Activated T-helper 1 cell treated with anti-CD3 and anti-CD28 coated beads, Interleukin-12 subunit alpha, Interleukin-12 subunit beta, Interleukin-2, Interleukin-4 antibody, amounts not matched to agents 30 ng/mL and 10 ng/mL and 1 ng/mL, durations not matched to agents 14 hours and 24 hours and 36 hours (primary cell): ENCODE results near the gene GLRA1. TPM values are rescaled to one million over a fixed set of nuclear protein-coding genes. Genes with fewer than 3 reads are reported as not detected.

Experiments
- DNase-seq: peaks from one replicate; pipeline ENCODE4 v3.0.0; 2021; ENCODE audit warnings: low spot score
- H3K27ac Mint-ChIP-seq: one replicate; pipeline ENCODE4 v1.8.0; 2021; ENCODE audit warnings: mild to moderate bottlenecking, mixed read lengths
- H3K27me3 Mint-ChIP-seq: one replicate; pipeline ENCODE4 v1.8.0; 2022; ENCODE audit warnings: mild to moderate bottlenecking, moderate library complexity, mixed read lengths; ENCODE audit not compliant: insufficient read depth
- H3K36me3 Mint-ChIP-seq: one replicate; pipeline ENCODE4 v1.8.0; 2021; ENCODE audit warnings: low read depth, mixed read lengths
- H3K4me1 Mint-ChIP-seq: one replicate; pipeline ENCODE4 v1.8.0; 2021; ENCODE audit warnings: low read depth, mixed read lengths
- H3K4me3 Mint-ChIP-seq: one replicate; pipeline ENCODE4 v1.8.0; 2021; ENCODE audit warnings: mild to moderate bottlenecking, moderate library complexity, mixed read lengths
- H3K9me3 Mint-ChIP-seq: one replicate; pipeline ENCODE4 v1.8.0; 2021; ENCODE audit warnings: mixed read lengths
- intact Hi-C: fragments of 100-400 bp; cut with micrococcal nuclease; formaldehyde crosslinking; loops from one replicate; pipeline ENCODE4 v1.15.1; 2024
- total RNA-seq: library from RNA; stranded (reverse); gene quantifications from 2 replicates; pipeline ENCODE4 v1.2.3, GENCODE V29; 2022

The GLRA1 gene
- total RNA-seq, 1 donor from 2014 or later, result not detected

- Mint-ChIP-seq H3K4me1 (no peaks in the 10 kb centered on the region), H3K4me3 (no peak overlapping the region), H3K36me3 (no peaks in the 10 kb centered on the region), H3K27ac (no peak overlapping the region), H3K27me3 (peaks cover 2% of the 10 kb centered on the region), H3K9me3 (no peaks in the 10 kb centered on the region)
- DNase-seq, result no peak
- intact Hi-C loops, result no loop called here
Measured at GRCh38 chr5:151909628-151910027, 15.0 kb downstream of the GLRA1 start.

GRCh38 chr5:151906246-151906645, 18.4 kb downstream of the GLRA1 start:
- H3K36me3 Mint-ChIP-seq, result no peaks in the 10 kb centered on the region
- no peak overlapping the region for H3K4me3 Mint-ChIP-seq
- DNase-seq, result no peak
- no peak overlapping the region for H3K27ac Mint-ChIP-seq
- no peaks in the 10 kb centered on the region for H3K4me1 Mint-ChIP-seq
- intact Hi-C loops, result no loop called here
- peaks cover 3% of the 10 kb centered on the region for H3K27me3 Mint-ChIP-seq
- no peaks in the 10 kb centered on the region for H3K9me3 Mint-ChIP-seq

- no peaks in the 10 kb centered on the region for H3K4me1 Mint-ChIP-seq
- DNase-seq, result no peak
- H3K9me3 Mint-ChIP-seq, result no peaks in the 10 kb centered on the region
- H3K27ac Mint-ChIP-seq, result no peak overlapping the region
- no peaks in the 10 kb centered on the region for H3K36me3 Mint-ChIP-seq
- intact Hi-C loops, result no loop called here
- no peak overlapping the region for H3K4me3 Mint-ChIP-seq
- peaks cover 3% of the 10 kb centered on the region for H3K27me3 Mint-ChIP-seq
Measured at GRCh38 chr5:151905557-151905961, 19.1 kb downstream of the GLRA1 start.

- H3K4me1 Mint-ChIP-seq, result no peaks in the 10 kb centered on the region
- peaks cover 3% of the 10 kb centered on the region for H3K27me3 Mint-ChIP-seq
- DNase-seq, result no peak
- H3K4me3 Mint-ChIP-seq, result no peak overlapping the region
- no peak overlapping the region for H3K27ac Mint-ChIP-seq
- no peaks in the 10 kb centered on the region for H3K36me3 Mint-ChIP-seq
- H3K9me3 Mint-ChIP-seq, result no peaks in the 10 kb centered on the region
- intact Hi-C loops, result no loop called here
Measured at GRCh38 chr5:151904909-151905308, 19.7 kb downstream of the GLRA1 start.

GRCh38 chr5:151904127-151904526, 20.5 kb downstream of the GLRA1 start:
- Mint-ChIP-seq H3K9me3 (no peaks in the 10 kb centered on the region), H3K4me3 (no peak overlapping the region), H3K27me3 (peaks cover 3% of the 10 kb centered on the region), H3K27ac (no peak overlapping the region), H3K4me1 (no peaks in the 10 kb centered on the region), H3K36me3 (no peaks in the 10 kb centered on the region)
- intact Hi-C loops, result no loop called here
- DNase-seq, result no peak

GRCh38 chr5:151903243-151903653, 21.4 kb downstream of the GLRA1 start:
- Mint-ChIP-seq H3K36me3 (no peaks in the 10 kb centered on the region), H3K4me3 (no peak overlapping the region)

GRCh38 chr5:151902215-151902614, 22.4 kb downstream of the GLRA1 start:
- no peaks in the 10 kb centered on the region for H3K9me3 Mint-ChIP-seq
- no peaks in the 10 kb centered on the region for H3K4me1 Mint-ChIP-seq
- intact Hi-C loops, result no loop called here
- no peak overlapping the region for H3K4me3 Mint-ChIP-seq
- H3K27me3 Mint-ChIP-seq, result peaks cover 7% of the 10 kb centered on the region
- no peaks in the 10 kb centered on the region for H3K36me3 Mint-ChIP-seq
- no peak overlapping the region for H3K27ac Mint-ChIP-seq
- no peak for DNase-seq

More at GRCh38 chr5:151903243-151903653, 21.4 kb downstream of the GLRA1 start:
- no peak overlapping the region for H3K27ac Mint-ChIP-seq
- peaks cover 5% of the 10 kb centered on the region for H3K27me3 Mint-ChIP-seq
- no peaks in the 10 kb centered on the region for H3K4me1 Mint-ChIP-seq
- DNase-seq, result no peak
- intact Hi-C loops, result no loop called here
- no peaks in the 10 kb centered on the region for H3K9me3 Mint-ChIP-seq

- intact Hi-C loops, result no loop called here
- Mint-ChIP-seq H3K9me3 (no peaks in the 10 kb centered on the region), H3K27ac (no peak overlapping the region), H3K4me3 (no peak overlapping the region), H3K36me3 (no peaks in the 10 kb centered on the region), H3K27me3 (peaks cover 7% of the 10 kb centered on the region), H3K4me1 (no peaks in the 10 kb centered on the region)
- DNase-seq, result no peak
Measured at GRCh38 chr5:151901611-151902010, 23.0 kb downstream of the GLRA1 start.

GRCh38 chr5:151900891-151901290, 23.8 kb downstream of the GLRA1 start:
- H3K9me3 Mint-ChIP-seq, result no peaks in the 10 kb centered on the region
- H3K4me3 Mint-ChIP-seq, result no peak overlapping the region
- intact Hi-C loops, result no loop called here
- no peaks in the 10 kb centered on the region for H3K4me1 Mint-ChIP-seq
- no peak overlapping the region for H3K27ac Mint-ChIP-seq
- no peaks in the 10 kb centered on the region for H3K36me3 Mint-ChIP-seq
- H3K27me3 Mint-ChIP-seq, result peaks cover 7% of the 10 kb centered on the region
- no peak for DNase-seq

- Mint-ChIP-seq H3K9me3 (no peaks in the 10 kb centered on the region), H3K36me3 (no peaks in the 10 kb centered on the region), H3K4me3 (no peak overlapping the region), H3K4me1 (no peaks in the 10 kb centered on the region), H3K27me3 (peaks cover 7% of the 10 kb centered on the region), H3K27ac (no peak overlapping the region)
- intact Hi-C loops, result no loop called here
- DNase-seq, result no peak
Measured at GRCh38 chr5:151899399-151899798, 25.3 kb downstream of the GLRA1 start.

- Mint-ChIP-seq H3K36me3 (no peaks in the 10 kb centered on the region), H3K27ac (no peak overlapping the region), H3K4me1 (no peaks in the 10 kb centered on the region), H3K4me3 (no peak overlapping the region), H3K9me3 (no peaks in the 10 kb centered on the region), H3K27me3 (peaks cover 4% of the 10 kb centered on the region)
- intact Hi-C loops, result no loop called here
- DNase-seq, result no peak
Measured at GRCh38 chr5:151897896-151898295, 26.8 kb downstream of the GLRA1 start.

GRCh38 chr5:151897020-151897552, 27.6 kb downstream of the GLRA1 start:
- H3K4me1 Mint-ChIP-seq, result no peaks in the 10 kb centered on the region
- peaks cover 4% of the 10 kb centered on the region for H3K27me3 Mint-ChIP-seq
- H3K27ac Mint-ChIP-seq, result no peak overlapping the region
- DNase-seq, result no peak
- intact Hi-C loops, result no loop called here
- H3K4me3 Mint-ChIP-seq, result no peak overlapping the region
- H3K9me3 Mint-ChIP-seq, result no peaks in the 10 kb centered on the region
- no peaks in the 10 kb centered on the region for H3K36me3 Mint-ChIP-seq

GRCh38 chr5:151896031-151896691, 28.5 kb downstream of the GLRA1 start:
- Mint-ChIP-seq H3K27ac (no peak overlapping the region), H3K36me3 (no peaks in the 10 kb centered on the region)

GRCh38 chr5:151895660-151896030, 29.0 kb downstream of the GLRA1 start:
- H3K27ac Mint-ChIP-seq, result no peak overlapping the region
- peaks cover 4% of the 10 kb centered on the region for H3K27me3 Mint-ChIP-seq
- no peak overlapping the region for H3K4me3 Mint-ChIP-seq
- H3K9me3 Mint-ChIP-seq, result no peaks in the 10 kb centered on the region
- DNase-seq, result no peak
- no peaks in the 10 kb centered on the region for H3K4me1 Mint-ChIP-seq
- intact Hi-C loops, result no loop called here
- H3K36me3 Mint-ChIP-seq, result no peaks in the 10 kb centered on the region

More at GRCh38 chr5:151896031-151896691, 28.5 kb downstream of the GLRA1 start:
- H3K27me3 Mint-ChIP-seq, result peaks cover 4% of the 10 kb centered on the region
- DNase-seq, result no peak
- H3K4me3 Mint-ChIP-seq, result no peak overlapping the region
- H3K4me1 Mint-ChIP-seq, result no peaks in the 10 kb centered on the region
- H3K9me3 Mint-ChIP-seq, result no peaks in the 10 kb centered on the region
- intact Hi-C loops, result no loop called here
